Breast epithelium (tissue), 4 donors: Measurements from ENCODE around the gene PRKAR2A. TPM values are rescaled to one million over a fixed set of nuclear protein-coding genes. Genes with fewer than 3 reads are reported as not detected.
"Not testable (repeated sequence)": the region's sequence is repeated elsewhere in the genome, so short reads cannot be mapped to it uniquely, and the experiment has no call there.

Experiments used
- DNase-seq, 2 donors: peaks; one replicate each; pipeline ENCODE4 v3.0.0-alpha.2; 2019; ENCODE audit warnings: low spot score in 2 of 2
- H3K27ac ChIP-seq, 2 donors: fragments of 200-600 bp; sonication (generic) in 1 of 2; one replicate each; pipeline ENCODE4 v1.5.1; 2016 to 2019; ENCODE audit warnings: mild to moderate bottlenecking in 1 of 2
- H3K27me3 ChIP-seq, 2 donors: fragments of 200-600 bp; sonication (generic) in 1 of 2; one replicate each; pipeline versions ENCODE4 v1.5.1 to v1.6.0; 2017 to 2019; ENCODE audit warnings: control low read depth in 1 of 2, mild to moderate bottlenecking in 1 of 2
- H3K36me3 ChIP-seq: fragments of 200-600 bp; one replicate; pipeline ENCODE4 v1.5.1; 2019
- H3K4me1 ChIP-seq, 2 donors: fragments of 200-600 bp; sonication (generic); one replicate each; pipeline ENCODE4 v1.5.1; 2016 to 2019; ENCODE audit warnings: control low read depth in 1 of 2
- H3K4me3 ChIP-seq, 3 donors: fragments of 200-600 bp; sonication (generic); 1 replicate in 2 of 3; 2 replicates in 1 of 3; pipeline ENCODE4 v1.5.1; 2016 to 2019; ENCODE audit warnings: mild to moderate bottlenecking in 3 of 3, moderate library complexity in 2 of 3
- H3K9me3 ChIP-seq, 2 donors: fragments of 200-600 bp; sonication (generic) in 1 of 2; one replicate each; pipeline ENCODE4 v1.5.1; 2016 to 2019; ENCODE audit warnings: control low read depth in 1 of 2
- CTCF ChIP-seq, 3 donors: fragments of 450-650 bp; IDR thresholded peaks; one replicate each; pipeline ENCODE4 v1.5.1; 2016 to 2017; ENCODE audit warnings: antibody characterized with exemption in 3 of 3, mild to moderate bottlenecking in 3 of 3, moderate library complexity in 3 of 3
- POLR2A ChIP-seq: fragments of 450-650 bp; IDR thresholded peaks from one replicate; pipeline ENCODE4 v1.6.1; 2016; ENCODE audit warnings: antibody characterized with exemption, mild to moderate bottlenecking, moderate library complexity
- POLR2AphosphoS5 ChIP-seq, 3 donors: sonication (generic); formaldehyde crosslinking; IDR thresholded peaks; one replicate each; pipeline ENCODE4 v1.6.1; 2017; ENCODE audit warnings: antibody characterized with exemption in 3 of 3
- intact Hi-C: fragments of 100-400 bp; cut with DNase I; formaldehyde crosslinking; loops from one replicate; pipeline ENCODE4 v1.15.1; 2023; ENCODE audit warnings: low total_unique reads
- total RNA-seq, 3 donors: library from RNA; depleted of rRNA; stranded (reverse); fragments of >200 nt; gene quantifications; one replicate each; pipeline ENCODE4 v1.1.0, GENCODE V29; 2016

PRKAR2A gene
- total RNA-seq, 3 donors from 2014 or later: 27.2 to 33.0 (median 30.7) TPM

GRCh38 chr3:48743773-48744172 is 103.9 kb downstream of the PRKAR2A start:
- TF ChIP-seq POLR2AphosphoS5 (IDR thresholded peaks at IDR 0.05) (no peak), POLR2A (no peak), CTCF (IDR thresholded peaks at IDR 0.05) (no peak)
- Histone ChIP-seq H3K27me3 (no peaks in the 10 kb centered on the region), H3K4me1 (peaks cover 8 to 18% of the 10 kb centered on the region in 2 donors), H3K36me3 (no peaks in the 10 kb centered on the region), H3K4me3 (no peak overlapping the region), H3K27ac (peak overlapping the region in 1 of 2 donors; percentile 8), H3K9me3 (no peaks in the 10 kb centered on the region)
- intact Hi-C loops: no loop called here
- DNase-seq: no peak

- H3K4me1 ChIP-seq: peaks cover 8 to 14% of the 10 kb centered on the region in 2 donors
- H3K27ac ChIP-seq: peak overlapping the region; percentile 76 to 88
- intact Hi-C loops, DNase-seq, H3K36me3 ChIP-seq, H3K4me3 ChIP-seq, H3K9me3 ChIP-seq, H3K27me3 ChIP-seq: not testable (repeated sequence)
Observed at GRCh38 chr3:48741226-48741625, 106.4 kb downstream of the PRKAR2A start.

- DNase-seq: peak; percentile 84 to 87
- Histone ChIP-seq H3K27me3 (no peaks in the 10 kb centered on the region), H3K9me3 (no peaks in the 10 kb centered on the region), H3K4me3 (peak overlapping the region in 2 of 3 donors; percentile 16 to 49), H3K36me3 (no peaks in the 10 kb centered on the region), H3K27ac (peak overlapping the region; percentile 76 to 88), H3K4me1 (peaks cover 8 to 14% of the 10 kb centered on the region in 2 donors)
- intact Hi-C loops: no loop called here
- TF ChIP-seq POLR2A (no peak), POLR2AphosphoS5 (IDR thresholded peaks at IDR 0.05) (peak in 2 of 3 donors; percentile 23 to 39), CTCF (IDR thresholded peaks at IDR 0.05) (peak; percentile 78 to 83 (median 82))
Observed at GRCh38 chr3:48739955-48740823, 107.5 kb downstream of the PRKAR2A start.

- no peaks in the 10 kb centered on the region for H3K36me3 ChIP-seq
- TF ChIP-seq POLR2A: no peak
- TF ChIP-seq POLR2AphosphoS5 (IDR thresholded peaks at IDR 0.05): no peak
- H3K27me3 ChIP-seq: no peaks in the 10 kb centered on the region
- no peak for DNase-seq
- peak overlapping the region in 1 of 3 donors; percentile 49 for H3K4me3 ChIP-seq
- intact Hi-C loops: no loop called here
- no peaks in the 10 kb centered on the region for H3K9me3 ChIP-seq
- H3K27ac ChIP-seq: peak overlapping the region; percentile 76 to 88
- H3K4me1 ChIP-seq: peaks cover 8 to 14% of the 10 kb centered on the region in 2 donors
Observed at GRCh38 chr3:48739617-48739954, 108.1 kb downstream of the PRKAR2A start.

- no peak for TF ChIP-seq POLR2AphosphoS5 (IDR thresholded peaks at IDR 0.05)
- no peak for TF ChIP-seq POLR2A
- no peak for TF ChIP-seq CTCF (IDR thresholded peaks at IDR 0.05)
- H3K27ac ChIP-seq: peak overlapping the region; percentile 76 to 88
Observed at GRCh38 chr3:48738926-48739616, 108.6 kb downstream of the PRKAR2A start.

GRCh38 chr3:48738144-48738536 is 109.5 kb downstream of the PRKAR2A start:
- peak overlapping the region; percentile 76 to 88 for H3K27ac ChIP-seq
- DNase-seq: no peak
- H3K27me3 ChIP-seq: no peaks in the 10 kb centered on the region
- H3K36me3 ChIP-seq: no peaks in the 10 kb centered on the region
- H3K4me3 ChIP-seq: no peak overlapping the region
- H3K9me3 ChIP-seq: no peaks in the 10 kb centered on the region
- intact Hi-C loops: no loop called here
- peaks cover 8 to 14% of the 10 kb centered on the region in 2 donors for H3K4me1 ChIP-seq
- no peak for TF ChIP-seq CTCF (IDR thresholded peaks at IDR 0.05)
- TF ChIP-seq POLR2AphosphoS5 (IDR thresholded peaks at IDR 0.05): no peak
- no peak for TF ChIP-seq POLR2A

More at GRCh38 chr3:48738926-48739616, 108.6 kb downstream of the PRKAR2A start:
- intact Hi-C loops: no loop called here
- DNase-seq: peak in 1 of 2 donors; percentile 84
- Histone ChIP-seq H3K4me3 (peak overlapping the region in 1 of 3 donors; percentile 49), H3K4me1 (peaks cover 8 to 14% of the 10 kb centered on the region in 2 donors), H3K9me3 (no peaks in the 10 kb centered on the region), H3K27me3 (no peaks in the 10 kb centered on the region), H3K36me3 (no peaks in the 10 kb centered on the region)

- H3K36me3 ChIP-seq, H3K27me3 ChIP-seq, intact Hi-C loops, H3K4me1 ChIP-seq, DNase-seq, H3K9me3 ChIP-seq: not testable (repeated sequence)
- Histone ChIP-seq H3K4me3 (peak overlapping the region in 1 of 3 donors; percentile 33), H3K27ac (peak overlapping the region in 1 of 2 donors; percentile 82)
Observed at GRCh38 chr3:48735075-48735767, 112.5 kb downstream of the PRKAR2A start.

GRCh38 chr3:48734541-48734940 is 113.1 kb downstream of the PRKAR2A start:
- Histone ChIP-seq H3K4me3 (peak overlapping the region in 1 of 3 donors; percentile 33), H3K27ac (peak overlapping the region in 1 of 2 donors; percentile 82)
- H3K27me3 ChIP-seq, H3K36me3 ChIP-seq, H3K4me1 ChIP-seq, H3K9me3 ChIP-seq, DNase-seq, intact Hi-C loops: not testable (repeated sequence)
